C4-2B (cell line): ENCODE measurements around the gene AMPH.

ENCODE experiments used
- ZFX ChIP-seq: fragments of 450-650 bp; IDR thresholded peaks from 2 replicates; pipeline ENCODE4 v1.6.1; 2017
- TF ChIP-seq, protein P1 (sequence below): fragments of 450-650 bp; conservative IDR thresholded peaks from 2 replicates; pipeline ENCODE4 v1.5.1; 2017; ENCODE audit warnings: mild to moderate bottlenecking

DNA sequence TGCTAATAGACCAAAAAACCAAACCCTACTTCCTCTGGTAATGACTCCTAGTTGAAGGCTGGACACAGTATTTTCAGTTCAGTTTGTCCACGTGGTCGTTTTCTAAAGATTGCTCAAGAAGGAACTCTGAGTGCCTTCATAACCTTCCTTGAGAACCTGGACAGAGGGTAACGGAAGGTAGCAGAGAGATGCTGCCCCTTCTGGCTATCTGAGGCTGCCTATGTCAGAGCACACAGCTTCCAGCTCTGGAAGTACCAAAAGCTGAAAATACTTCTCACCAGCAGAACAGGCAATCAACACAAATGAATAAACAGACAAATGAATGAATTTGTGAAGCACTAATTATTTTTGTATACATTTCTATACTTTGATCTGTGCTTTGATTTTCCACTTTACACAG is 85.2 kb downstream of the AMPH start:
- TF ChIP-seq, protein P1, sequence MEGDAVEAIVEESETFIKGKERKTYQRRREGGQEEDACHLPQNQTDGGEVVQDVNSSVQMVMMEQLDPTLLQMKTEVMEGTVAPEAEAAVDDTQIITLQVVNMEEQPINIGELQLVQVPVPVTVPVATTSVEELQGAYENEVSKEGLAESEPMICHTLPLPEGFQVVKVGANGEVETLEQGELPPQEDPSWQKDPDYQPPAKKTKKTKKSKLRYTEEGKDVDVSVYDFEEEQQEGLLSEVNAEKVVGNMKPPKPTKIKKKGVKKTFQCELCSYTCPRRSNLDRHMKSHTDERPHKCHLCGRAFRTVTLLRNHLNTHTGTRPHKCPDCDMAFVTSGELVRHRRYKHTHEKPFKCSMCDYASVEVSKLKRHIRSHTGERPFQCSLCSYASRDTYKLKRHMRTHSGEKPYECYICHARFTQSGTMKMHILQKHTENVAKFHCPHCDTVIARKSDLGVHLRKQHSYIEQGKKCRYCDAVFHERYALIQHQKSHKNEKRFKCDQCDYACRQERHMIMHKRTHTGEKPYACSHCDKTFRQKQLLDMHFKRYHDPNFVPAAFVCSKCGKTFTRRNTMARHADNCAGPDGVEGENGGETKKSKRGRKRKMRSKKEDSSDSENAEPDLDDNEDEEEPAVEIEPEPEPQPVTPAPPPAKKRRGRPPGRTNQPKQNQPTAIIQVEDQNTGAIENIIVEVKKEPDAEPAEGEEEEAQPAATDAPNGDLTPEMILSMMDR = no peak
- TF ChIP-seq ZFX = no peak
